HEK293T (cell line): ENCODE results near the gene CARD11.

ENCODE experiments used
- CTCF ChIA-PET: fragments of 350-600 bp; formaldehyde crosslinking; extraction: SDS; loops from one replicate; lab custom pipeline; 2021; ENCODE audit warnings: antibody characterized with exemption, inconsistent platforms; lab: Yijun Ruan, JAX
- POLR2A ChIA-PET: fragments of 350-600 bp; formaldehyde crosslinking; extraction: SDS; loops from one replicate; lab custom pipeline; 2020; ENCODE audit warnings: antibody characterized with exemption, inconsistent platforms; lab: Yijun Ruan, JAX
- DNase-seq: peaks from one replicate; pipeline ENCODE4 v3.0.0; 2012; ENCODE audit warnings: mixed read lengths; ENCODE audit errors: extremely low spot score
- ARNT ChIP-seq: fragments of 450-650 bp; IDR thresholded peaks from 2 replicates; pipeline ENCODE4 v1.6.1; 2017; ENCODE audit warnings: mild to moderate bottlenecking
- BHLHE40 ChIP-seq: fragments of 450-650 bp; IDR thresholded peaks from 2 replicates; pipeline ENCODE4 v1.6.1; 2016; ENCODE audit warnings: mild to moderate bottlenecking, moderate library complexity, borderline replicate concordance
- CTBP1 ChIP-seq: fragments of 450-650 bp; IDR thresholded peaks from 2 replicates; pipeline ENCODE4 v1.6.1; 2016; ENCODE audit warnings: borderline replicate concordance
- ELF4 ChIP-seq: fragments of 450-650 bp; IDR thresholded peaks from 2 replicates; pipeline ENCODE4 v1.6.1; 2017; ENCODE audit warnings: antibody characterized with exemption
- FOXA1 ChIP-seq: fragments of 450-650 bp; IDR thresholded peaks from 2 replicates; pipeline ENCODE4 v1.6.1; 2016; ENCODE audit warnings: mild to moderate bottlenecking
- FOXK2 ChIP-seq: fragments of 450-650 bp; IDR thresholded peaks from 2 replicates; pipeline ENCODE4 v1.6.1; 2016; ENCODE audit warnings: mild to moderate bottlenecking
- FOXM1 ChIP-seq: fragments of 450-650 bp; IDR thresholded peaks from 2 replicates; pipeline ENCODE4 v1.6.1; 2017; ENCODE audit warnings: mild to moderate bottlenecking, borderline replicate concordance
- HDGF ChIP-seq: fragments of 450-650 bp; IDR thresholded peaks from 2 replicates; pipeline ENCODE4 v1.6.1; 2017; ENCODE audit warnings: antibody characterized with exemption, borderline replicate concordance
- L3MBTL2 ChIP-seq: fragments of 450-650 bp; conservative IDR thresholded peaks from 2 replicates; pipeline ENCODE4 v1.6.1; 2016; ENCODE audit warnings: mild to moderate bottlenecking
- LEF1 ChIP-seq: fragments of 450-650 bp; IDR thresholded peaks from 2 replicates; pipeline ENCODE4 v1.6.1; 2017; ENCODE audit warnings: mild to moderate bottlenecking, borderline replicate concordance
- NFRKB ChIP-seq: fragments of 450-650 bp; IDR thresholded peaks from 2 replicates; pipeline ENCODE4 v1.6.1; 2016; ENCODE audit warnings: mild to moderate bottlenecking, moderate library complexity
- SP1 ChIP-seq: fragments of 450-650 bp; IDR thresholded peaks from 2 replicates; pipeline ENCODE4 v1.6.1; 2017
- SUZ12 ChIP-seq: fragments of 450-650 bp; IDR thresholded peaks from 2 replicates; pipeline ENCODE4 v1.6.1; 2016; ENCODE audit warnings: mild to moderate bottlenecking
- TARDBP ChIP-seq: fragments of 450-650 bp; IDR thresholded peaks from 2 replicates; pipeline ENCODE4 v1.6.1; 2016
- ZNF384 ChIP-seq: fragments of 450-650 bp; IDR thresholded peaks from 2 replicates; pipeline ENCODE4 v1.6.1; 2016
- TF ChIP-seq, protein P1 (sequence below): fragments of 450-650 bp; IDR thresholded peaks from 2 replicates; pipeline ENCODE4 v1.6.1; 2016

The CARD11 gene

DNA sequence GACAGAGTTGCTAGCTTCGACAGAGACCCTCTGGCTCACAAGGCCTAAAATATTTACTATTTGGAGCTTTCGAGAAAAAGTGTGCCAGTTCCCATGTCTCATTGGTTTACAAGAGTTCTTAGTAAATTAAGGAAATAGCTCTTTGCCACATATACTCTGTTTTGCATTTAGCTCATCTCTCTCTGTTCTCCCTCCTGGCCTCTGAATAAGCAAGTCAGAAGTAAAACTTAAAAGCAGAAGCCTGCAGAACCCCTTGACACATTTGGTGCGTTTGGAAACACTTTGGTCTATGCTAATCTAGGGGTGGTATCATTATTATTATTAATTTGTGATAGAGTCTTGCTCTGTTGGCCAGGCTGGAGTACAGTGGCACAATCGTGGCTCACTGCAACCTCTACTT, 6.4 kb downstream of the CARD11 start:
- ChIA-PET CTCF (no interaction called here), POLR2A (no interaction called here)
- TF ChIP-seq ELF4 = no peak
- no peak for TF ChIP-seq SUZ12
- TF ChIP-seq L3MBTL2 = no peak
- no peak for TF ChIP-seq FOXA1
- no peak for TF ChIP-seq FOXM1
- TF ChIP-seq FOXK2 = no peak
- TF ChIP-seq NFRKB = no peak
- TF ChIP-seq ARNT = no peak
- no peak for TF ChIP-seq ZNF384
- no peak for TF ChIP-seq CTBP1
- TF ChIP-seq, protein P1, sequence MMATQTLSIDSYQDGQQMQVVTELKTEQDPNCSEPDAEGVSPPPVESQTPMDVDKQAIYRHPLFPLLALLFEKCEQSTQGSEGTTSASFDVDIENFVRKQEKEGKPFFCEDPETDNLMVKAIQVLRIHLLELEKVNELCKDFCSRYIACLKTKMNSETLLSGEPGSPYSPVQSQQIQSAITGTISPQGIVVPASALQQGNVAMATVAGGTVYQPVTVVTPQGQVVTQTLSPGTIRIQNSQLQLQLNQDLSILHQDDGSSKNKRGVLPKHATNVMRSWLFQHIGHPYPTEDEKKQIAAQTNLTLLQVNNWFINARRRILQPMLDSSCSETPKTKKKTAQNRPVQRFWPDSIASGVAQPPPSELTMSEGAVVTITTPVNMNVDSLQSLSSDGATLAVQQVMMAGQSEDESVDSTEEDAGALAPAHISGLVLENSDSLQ = no peak
- TF ChIP-seq LEF1 = no peak
- no peak for TF ChIP-seq BHLHE40
- TF ChIP-seq HDGF = no peak
- no peak for TF ChIP-seq SP1
- no peak for TF ChIP-seq TARDBP
- no peak for DNase-seq

DNA sequence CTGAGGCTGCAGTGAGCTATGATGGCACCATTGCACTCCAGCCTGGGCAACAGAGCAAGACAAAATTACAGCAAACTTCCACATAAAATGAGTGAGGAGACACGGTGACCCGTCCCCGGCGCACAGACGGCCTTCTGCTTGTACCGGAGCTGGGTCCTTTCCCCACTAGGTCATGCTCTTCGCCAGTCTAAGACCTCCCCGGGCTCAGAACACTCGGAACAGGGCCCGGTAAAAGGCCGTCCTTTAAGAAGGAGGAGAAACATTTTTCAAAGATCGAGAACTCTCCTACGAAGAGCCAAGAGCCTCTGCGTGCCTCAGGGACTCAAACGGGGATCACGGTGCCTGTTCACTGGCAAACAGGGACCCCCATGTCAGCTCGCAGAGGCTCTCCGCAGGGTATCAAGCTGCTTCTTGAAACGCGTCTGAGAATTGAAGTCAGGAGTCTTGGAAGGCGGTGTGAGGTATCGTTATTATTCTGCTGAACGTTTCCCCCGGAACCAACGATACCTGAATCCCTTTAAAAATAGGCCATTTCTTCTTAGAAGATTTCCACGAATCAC, 9.0 kb downstream of the CARD11 start:
- ChIA-PET CTCF (no interaction called here), POLR2A (no interaction called here)
- TF ChIP-seq BHLHE40 (no peak), HDGF (no peak), ZNF384 (no peak), NFRKB (no peak), TARDBP (no peak), FOXM1 (no peak), FOXA1 (no peak), SUZ12 (no peak), FOXK2 (no peak), L3MBTL2 (no peak), ARNT (no peak), ELF4 (no peak), SP1 (no peak), LEF1 (no peak)
- TF ChIP-seq, protein P1 = no peak
- DNase-seq = no peak

DNA sequence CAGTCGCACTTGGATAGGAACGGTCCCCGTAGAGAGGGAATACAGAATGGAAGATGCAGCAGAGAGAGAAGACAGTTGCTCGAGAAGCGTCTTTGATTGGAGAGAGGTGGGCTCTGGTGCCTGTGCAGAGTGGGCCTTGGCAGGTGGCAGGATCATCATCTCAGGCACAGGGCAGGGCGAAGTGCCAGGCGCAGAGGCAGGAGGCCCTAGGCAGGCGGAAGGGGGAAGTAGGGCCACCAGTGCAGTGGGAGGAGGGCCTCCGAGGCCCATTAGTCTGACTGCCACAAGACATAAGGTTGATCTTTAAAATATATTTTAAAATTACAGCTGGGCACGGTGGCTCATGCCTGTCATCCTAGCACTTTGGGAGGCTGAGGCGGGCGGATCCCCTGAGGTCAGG, 10.1 kb downstream of the CARD11 start:
- ChIA-PET CTCF (no interaction called here), POLR2A (no interaction called here)
- DNase-seq = no peak
- TF ChIP-seq BHLHE40 (no peak), LEF1 (no peak), FOXM1 (no peak), FOXK2 (no peak), L3MBTL2 (no peak), SUZ12 (no peak), CTBP1 (no peak), ZNF384 (no peak)
- TF ChIP-seq, protein P1 = no peak

DNA sequence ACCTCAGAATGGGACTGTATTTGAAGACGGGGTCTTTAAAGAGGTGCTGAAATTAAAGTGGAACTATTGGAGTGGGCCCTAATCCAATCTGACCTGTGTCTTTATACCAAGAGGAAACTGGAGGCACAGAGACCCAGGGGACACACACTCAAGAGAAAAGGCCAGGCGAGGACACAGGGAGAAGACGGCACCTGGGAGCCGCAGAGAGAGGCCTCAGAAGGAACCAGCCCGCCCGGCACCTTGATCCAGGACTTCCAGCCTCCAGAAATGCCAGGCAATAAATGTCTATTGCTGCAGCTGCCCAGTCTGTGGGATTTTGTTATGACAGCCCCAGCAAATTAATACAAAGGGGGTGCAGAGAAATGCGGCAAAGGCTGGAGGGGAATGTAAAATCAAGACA, 10.5 kb downstream of the CARD11 start:
- DNase-seq = no peak
- TF ChIP-seq, protein P1 = no peak
- TF ChIP-seq FOXM1 = no peak
- no peak for TF ChIP-seq BHLHE40
- TF ChIP-seq FOXA1 = no peak
- no peak for TF ChIP-seq ELF4
- no peak for TF ChIP-seq CTBP1
- no peak for TF ChIP-seq ARNT
- no peak for TF ChIP-seq ZNF384
- no peak for TF ChIP-seq LEF1
- TF ChIP-seq L3MBTL2 = no peak
- no peak for TF ChIP-seq NFRKB
- TF ChIP-seq SUZ12 = no peak
- POLR2A ChIA-PET = no interaction called here
- CTCF ChIA-PET = no interaction called here

DNA sequence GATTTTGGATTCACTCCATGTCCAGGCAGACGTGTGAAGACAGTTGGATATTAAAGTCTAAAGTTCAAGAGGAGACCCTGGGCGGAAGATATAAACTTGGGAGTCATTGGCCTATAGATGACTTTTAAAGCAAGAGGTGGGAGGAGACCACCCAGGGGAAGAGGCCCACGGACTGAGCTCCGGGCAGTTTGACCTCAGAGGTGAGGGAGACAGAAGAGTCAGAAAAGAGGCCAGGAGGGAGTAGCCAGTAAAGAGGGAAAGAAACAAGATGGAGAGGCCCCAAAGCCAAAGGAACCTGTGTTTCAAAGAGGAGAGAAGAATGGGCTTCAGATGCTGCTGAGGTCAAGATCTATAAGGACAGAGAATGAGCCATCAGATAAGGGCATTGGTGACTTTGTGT, 11.4 kb downstream of the CARD11 start:
- TF ChIP-seq HDGF = no peak
- TF ChIP-seq SUZ12 = no peak
- no peak for TF ChIP-seq FOXA1
- TF ChIP-seq, protein P1 = no peak
- TF ChIP-seq L3MBTL2 = no peak
- TF ChIP-seq ELF4 = no peak
- TF ChIP-seq LEF1 = no peak
- TF ChIP-seq FOXM1 = no peak
- no peak for TF ChIP-seq BHLHE40
- TF ChIP-seq NFRKB = no peak
- no peak for TF ChIP-seq SP1
- no peak for TF ChIP-seq FOXK2
- TF ChIP-seq CTBP1 = no peak
- TF ChIP-seq TARDBP = no peak
- TF ChIP-seq ARNT = no peak
- no peak for TF ChIP-seq ZNF384
- ChIA-PET POLR2A (no interaction called here), CTCF (no interaction called here)
- no peak for DNase-seq
